ENCODE data around the gene CCDC107.
A peak's percentile ranks its signal among the peaks of the same experiment; 100 is the strongest.

The CCDC107 gene

DNA sequence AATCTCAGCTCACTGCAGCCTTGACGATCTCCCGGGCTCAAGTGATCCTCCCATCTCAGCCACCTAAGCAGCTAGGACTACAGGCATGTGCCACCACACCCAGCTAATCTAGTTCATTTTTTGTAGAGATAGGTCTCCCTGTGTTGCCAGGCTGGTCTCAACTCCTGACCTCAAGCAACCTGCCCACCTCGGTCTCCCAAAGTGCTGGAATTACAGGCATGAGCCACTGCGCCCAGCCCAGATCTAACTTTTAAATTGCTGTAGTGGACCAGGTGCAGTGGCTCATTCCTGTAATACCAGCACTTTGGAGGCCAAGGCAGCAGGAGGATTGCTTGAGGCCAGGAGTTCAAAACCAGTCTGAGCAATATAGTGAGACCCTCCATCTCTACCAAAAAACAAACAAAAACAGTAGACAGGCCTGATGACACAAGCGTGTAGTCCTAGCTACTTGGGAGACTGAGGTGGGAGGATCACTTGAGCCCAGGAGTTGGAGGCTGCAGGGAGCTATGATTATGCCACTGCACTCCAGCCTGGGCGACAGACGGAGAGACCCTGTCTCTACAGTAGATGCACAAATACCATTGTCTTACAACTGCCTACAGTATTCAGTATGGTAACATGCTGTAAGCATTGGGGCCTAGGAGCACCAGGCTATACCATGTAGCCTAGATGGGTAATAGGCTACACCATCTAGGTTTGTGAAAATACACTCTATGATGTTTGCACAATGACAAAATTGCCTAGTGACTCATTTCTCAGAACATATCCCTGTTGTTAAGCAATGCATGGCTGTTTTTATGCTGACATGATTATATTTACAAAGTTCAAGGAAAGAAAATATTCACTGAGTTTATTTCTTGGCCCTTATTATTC is 5.9 kb upstream of the CCDC107 start:
- TF ChIP-seq CTCF (IDR thresholded peaks at IDR 0.05; ENCODE audit: insufficient read depth, missing control alignments) = no peak
- FAIRE-seq (no peak), DNase-seq (ENCODE audit: insufficient read length, low spot score) (no peak)

GRCh38 chr9:35652829-35653209 is 5.3 kb upstream of the CCDC107 start:
- TF ChIP-seq CTCF (IDR thresholded peaks at IDR 0.05; ENCODE audit: insufficient read depth, missing control alignments) = no peak
- no peak for DNase-seq (ENCODE audit: insufficient read length, low spot score)
- no peak for FAIRE-seq

- no peak for FAIRE-seq
- no peak for DNase-seq (ENCODE audit: insufficient read length, low spot score)
- TF ChIP-seq CTCF (IDR thresholded peaks at IDR 0.05; ENCODE audit: insufficient read depth, missing control alignments) = no peak
Observed at GRCh38 chr9:35653611-35654010, 4.5 kb upstream of the CCDC107 start.

DNA sequence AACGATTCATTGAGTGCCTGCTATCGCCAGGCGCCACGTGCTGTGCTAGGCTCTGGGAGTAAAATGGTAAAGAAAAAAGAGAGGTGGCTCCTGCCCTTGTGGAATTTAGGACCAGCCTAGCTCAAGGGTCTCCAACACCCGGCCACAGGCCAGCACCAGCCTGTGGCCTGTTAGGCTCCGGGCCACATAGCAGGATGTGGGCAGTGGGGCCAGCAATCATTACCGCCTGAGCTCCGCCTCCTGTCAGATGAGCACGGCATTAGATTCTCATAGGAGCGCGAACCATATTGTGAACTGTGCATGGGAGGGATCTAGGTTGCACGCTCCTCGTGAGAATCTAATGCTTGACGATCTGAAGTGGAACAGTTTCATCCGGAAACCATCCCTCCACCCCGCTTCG is 1.7 kb upstream of the CCDC107 start:
- FAIRE-seq = no peak
- peak; percentile 2 for DNase-seq (ENCODE audit: insufficient read length, low spot score)
- no peak for TF ChIP-seq CTCF (IDR thresholded peaks at IDR 0.05; ENCODE audit: insufficient read depth, missing control alignments)

DNA sequence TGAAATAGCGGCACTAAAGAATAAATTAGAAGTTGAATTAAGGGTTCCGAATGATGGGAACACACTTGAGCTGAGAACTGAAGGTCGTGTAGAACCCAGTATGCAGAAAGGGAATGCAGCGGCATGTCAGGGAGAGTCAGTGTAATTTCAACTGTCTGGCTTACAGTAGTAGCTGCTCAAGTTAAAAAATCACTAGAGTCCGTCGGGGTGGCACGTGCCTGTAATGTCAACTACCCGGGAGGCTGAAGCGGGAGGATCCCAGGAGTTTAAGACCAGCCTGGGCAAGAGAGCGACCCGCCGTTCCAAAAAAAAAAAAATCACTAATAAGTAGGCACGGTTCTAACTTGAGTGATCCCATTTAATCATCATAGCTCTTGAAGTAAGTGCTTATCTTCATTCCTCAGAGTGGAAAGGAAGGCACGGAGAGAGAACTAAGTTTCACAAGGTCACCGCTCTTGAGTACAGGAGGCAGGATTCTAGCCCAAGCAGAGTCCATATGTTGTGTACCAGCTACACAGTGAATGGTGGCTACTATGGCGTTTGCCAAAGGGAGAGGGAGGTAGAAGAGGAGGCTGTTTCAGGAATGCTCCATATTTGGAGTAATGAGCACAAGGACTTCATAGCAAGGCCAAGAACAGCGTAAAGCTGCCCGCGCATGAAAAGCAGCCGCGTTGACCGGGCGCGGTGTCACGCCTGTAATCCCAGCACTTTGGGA is 1.1 kb upstream of the CCDC107 start:
- TF ChIP-seq CTCF (IDR thresholded peaks at IDR 0.05; ENCODE audit: insufficient read depth, missing control alignments) = no peak
- no peak for FAIRE-seq
- peak; percentile 14 for DNase-seq (ENCODE audit: insufficient read length, low spot score)

DNA sequence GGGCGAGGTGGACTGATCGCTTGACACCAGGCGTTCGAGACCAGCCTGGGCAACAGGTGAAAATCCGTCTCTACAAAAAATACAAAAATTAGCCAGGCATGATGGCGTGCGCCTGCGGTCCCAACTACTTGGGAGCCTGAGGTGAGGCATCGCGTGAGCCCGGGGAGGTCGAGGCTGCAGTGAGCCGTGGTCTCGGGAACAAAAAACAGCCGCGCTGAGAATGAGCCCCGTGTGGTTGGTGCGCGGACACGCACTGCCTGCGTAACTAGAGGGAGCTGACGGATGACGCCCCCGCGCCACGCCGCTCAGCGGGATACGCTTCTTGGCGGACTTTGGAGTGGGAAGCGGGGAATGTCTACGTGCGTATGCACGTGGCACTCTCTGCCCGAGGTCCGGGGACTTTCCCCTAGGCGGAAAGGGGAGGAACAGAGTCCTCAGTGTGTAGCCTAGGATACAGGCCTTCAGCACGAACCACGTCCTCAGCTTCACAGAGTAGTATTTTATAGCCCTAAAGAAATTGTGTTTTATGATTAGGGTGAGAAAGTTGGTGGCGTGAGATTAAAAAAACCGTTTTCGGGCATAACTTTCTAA is 451 bp upstream of the CCDC107 start, which contains the start of gene RMRP:
Gene RMRP (minus strand): TSS at position 474 of the 591 bp plus-strand sequence.
- peak; percentile 84 for DNase-seq (ENCODE audit: insufficient read length, low spot score)
- no peak for FAIRE-seq
- TF ChIP-seq CTCF (IDR thresholded peaks at IDR 0.05; ENCODE audit: insufficient read depth, missing control alignments) = peak; percentile 7
